DMS153 (cell line): Measurements from ENCODE around the gene TNNT3.

ENCODE experiments used
- DNase-seq: peaks from one replicate; lab custom pipeline; 2025; lab: John Stamatoyannopoulos, UW

Gene TNNT3

GRCh38 chr11:1959786-1960185 lies 40.3 kb downstream of the TNNT3 start:
- DNase-seq = no peak

- DNase-seq = no peak
Measured at GRCh38 chr11:1963864-1964263, 44.4 kb downstream of the TNNT3 start.

- DNase-seq = no peak
Measured at GRCh38 chr11:1964348-1964747, 44.8 kb downstream of the TNNT3 start.

- DNase-seq = no peak
Measured at GRCh38 chr11:1964955-1965354, 45.5 kb downstream of the TNNT3 start.

GRCh38 chr11:1966531-1966930 lies 47.0 kb downstream of the TNNT3 start:
- no peak for DNase-seq

GRCh38 chr11:1967641-1968225 lies 48.2 kb downstream of the TNNT3 start:
- no peak for DNase-seq

GRCh38 chr11:1968454-1969002 lies 49.0 kb downstream of the TNNT3 start:
- DNase-seq = no peak

GRCh38 chr11:1969035-1969434 lies 49.5 kb downstream of the TNNT3 start:
- DNase-seq = no peak

- DNase-seq = no peak
Measured at GRCh38 chr11:1969776-1970175, 50.3 kb downstream of the TNNT3 start.

GRCh38 chr11:1970956-1971355 lies 51.5 kb downstream of the TNNT3 start:
- no peak for DNase-seq

GRCh38 chr11:1975185-1975584 lies 55.7 kb downstream of the TNNT3 start:
- no peak for DNase-seq

GRCh38 chr11:1978720-1979473 lies 59.4 kb downstream of the TNNT3 start:
- no peak for DNase-seq

GRCh38 chr11:1979607-1980006 lies 60.1 kb downstream of the TNNT3 start:
- no peak for DNase-seq

GRCh38 chr11:1982873-1983600 lies 63.5 kb downstream of the TNNT3 start:
- DNase-seq = no peak

- no peak for DNase-seq
Measured at GRCh38 chr11:1983601-1983961, 64.1 kb downstream of the TNNT3 start.

- no peak for DNase-seq
Measured at GRCh38 chr11:1987024-1987423, 67.5 kb downstream of the TNNT3 start.

GRCh38 chr11:1988174-1988573 lies 68.7 kb downstream of the TNNT3 start:
- DNase-seq = no peak
